DMS79 treated with DMSO at 0.1 percent for 48 hours (cell line): ENCODE data around the gene FHIT.

Source experiments
- DNase-seq: peaks from one replicate; lab custom pipeline; 2025; lab: John Stamatoyannopoulos, UW

The FHIT gene

GRCh38 chr3:60759439-60759838, 491.8 kb downstream of the FHIT start:
- no peak for DNase-seq

GRCh38 chr3:60758831-60759230, 492.4 kb downstream of the FHIT start:
- DNase-seq, result no peak

- no peak for DNase-seq
These were observed 493.1 kb downstream of the FHIT start for GRCh38 chr3:60758171-60758570.

GRCh38 chr3:60757724-60758123, 493.5 kb downstream of the FHIT start:
- no peak for DNase-seq

GRCh38 chr3:60756241-60757030, 494.8 kb downstream of the FHIT start:
- DNase-seq, result no peak

- DNase-seq, result no peak
These were observed 496.2 kb downstream of the FHIT start for GRCh38 chr3:60755094-60755493.

GRCh38 chr3:60754617-60755016, 496.6 kb downstream of the FHIT start:
- no peak for DNase-seq

- no peak for DNase-seq
These were observed 498.4 kb downstream of the FHIT start for GRCh38 chr3:60752809-60753208.

- no peak for DNase-seq
These were observed 504.4 kb downstream of the FHIT start for GRCh38 chr3:60746695-60747416.

GRCh38 chr3:60746043-60746638, 505.1 kb downstream of the FHIT start:
- DNase-seq, result no peak

GRCh38 chr3:60743631-60744164, 507.6 kb downstream of the FHIT start:
- DNase-seq, result no peak

GRCh38 chr3:60742606-60743145, 508.6 kb downstream of the FHIT start:
- DNase-seq, result no peak

GRCh38 chr3:60737633-60738399, 513.4 kb downstream of the FHIT start:
- DNase-seq, result no peak

- DNase-seq, result no peak
These were observed 520.9 kb downstream of the FHIT start for GRCh38 chr3:60730371-60730770.

- DNase-seq, result no peak
These were observed 522.2 kb downstream of the FHIT start for GRCh38 chr3:60729056-60729455.

- no peak for DNase-seq
These were observed 523.2 kb downstream of the FHIT start for GRCh38 chr3:60728006-60728405.

- DNase-seq, result no peak
These were observed 530.5 kb downstream of the FHIT start for GRCh38 chr3:60720736-60721135.

- no peak for DNase-seq
These were observed 534.7 kb downstream of the FHIT start for GRCh38 chr3:60716573-60716972.

- DNase-seq, result peak; percentile 19
These were observed 542.9 kb downstream of the FHIT start for GRCh38 chr3:60708191-60708975.

- no peak for DNase-seq
These were observed 543.7 kb downstream of the FHIT start for GRCh38 chr3:60707452-60708020.
